NCI-H1048 (cell line): Measurements from ENCODE around the gene MINK1.
"Not testable (repeated sequence)": the region's sequence is repeated elsewhere in the genome, so short reads cannot be mapped to it uniquely, and the experiment has no call there.

Experiments
- DNase-seq: peaks from one replicate; lab custom pipeline; 2025; lab: John Stamatoyannopoulos, UW

The MINK1 gene

DNA sequence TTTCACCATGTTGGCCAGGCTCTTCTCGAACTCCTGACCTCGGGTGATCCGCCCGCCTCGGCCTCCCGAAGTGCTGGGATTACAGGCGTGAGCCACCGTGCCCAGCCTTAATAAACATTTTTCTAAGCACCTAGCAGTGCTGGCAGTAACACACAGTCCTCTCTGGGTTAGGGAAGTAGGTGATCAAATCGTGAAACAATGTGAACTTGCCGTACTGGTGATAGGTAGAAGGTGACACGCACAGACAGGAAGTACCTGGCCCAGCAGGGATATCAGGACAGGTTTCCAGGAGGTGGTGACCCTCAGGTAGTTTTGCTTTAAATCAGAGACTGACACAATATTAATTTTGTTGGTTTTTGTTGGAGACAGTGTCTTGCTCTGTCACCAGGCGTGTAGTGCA, 21.7 kb upstream of the MINK1 start:
- DNase-seq = no peak

DNA sequence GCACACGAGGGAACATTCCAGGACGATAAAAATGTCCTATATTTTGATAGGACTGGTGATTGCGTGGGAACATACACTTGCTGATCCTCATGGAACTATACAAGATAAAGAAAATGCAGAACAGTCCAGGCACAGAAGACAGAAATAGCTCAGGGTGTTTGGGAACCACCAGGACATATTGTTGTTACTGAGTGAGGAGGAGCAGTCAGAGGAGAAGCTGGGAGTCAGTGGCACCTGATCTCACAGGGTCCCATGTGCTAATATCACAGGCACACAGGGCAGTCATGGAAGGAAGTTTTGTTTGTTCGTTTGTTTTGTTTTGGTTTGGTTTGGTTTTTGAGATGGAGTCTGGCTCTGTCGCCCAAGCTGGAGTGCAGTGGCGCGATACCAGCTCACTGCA, 20.4 kb upstream of the MINK1 start:
- DNase-seq = no peak

DNA sequence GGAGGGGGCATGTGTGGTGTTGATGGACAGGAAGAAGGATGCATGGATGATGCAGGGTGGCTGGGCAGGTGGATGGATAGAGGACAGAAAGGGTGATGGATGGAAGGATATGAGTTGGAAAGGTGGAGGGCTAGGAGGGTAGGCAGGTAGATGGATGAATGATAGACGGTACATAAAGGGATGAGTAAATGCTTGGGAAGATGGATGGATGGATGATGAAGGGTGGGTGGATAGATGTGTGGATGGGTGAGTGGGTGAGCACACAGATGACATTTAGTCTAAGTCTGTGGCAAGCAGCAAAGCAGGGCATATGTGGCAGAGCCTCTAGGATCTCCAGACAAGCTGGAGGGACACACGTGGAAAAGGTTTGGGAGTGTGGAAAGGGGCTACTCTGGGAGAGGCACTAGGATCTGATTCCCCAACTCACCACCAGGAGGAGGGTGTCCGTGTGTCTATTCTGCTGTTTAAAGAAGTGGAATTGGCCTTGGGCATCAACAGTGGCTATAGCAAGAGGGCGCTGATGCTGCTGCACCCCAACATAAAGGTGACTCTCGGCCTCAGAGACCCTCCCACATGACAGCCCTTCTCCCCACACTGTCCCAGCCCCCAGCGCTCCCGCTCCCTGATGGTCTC, 18.0 kb upstream of the MINK1 start:
- DNase-seq = no peak

GRCh38 chr17:4816826-4817225, 16.3 kb upstream of the MINK1 start:
- no peak for DNase-seq

- no peak for DNase-seq
These were observed 14.9 kb upstream of the MINK1 start for GRCh38 chr17:4818276-4818675.

GRCh38 chr17:4822835-4823234, 10.3 kb upstream of the MINK1 start:
- DNase-seq = no peak

GRCh38 chr17:4823373-4824089, 9.6 kb upstream of the MINK1 start:
- DNase-seq = no peak

GRCh38 chr17:4827399-4827798, 5.7 kb upstream of the MINK1 start:
- no peak for DNase-seq

GRCh38 chr17:4832829-4833177, 337 bp upstream of the MINK1 start:
- DNase-seq = not testable (repeated sequence)

GRCh38 chr17:4833941-4834680, 971 bp downstream of the MINK1 start:
- DNase-seq = no peak

DNA sequence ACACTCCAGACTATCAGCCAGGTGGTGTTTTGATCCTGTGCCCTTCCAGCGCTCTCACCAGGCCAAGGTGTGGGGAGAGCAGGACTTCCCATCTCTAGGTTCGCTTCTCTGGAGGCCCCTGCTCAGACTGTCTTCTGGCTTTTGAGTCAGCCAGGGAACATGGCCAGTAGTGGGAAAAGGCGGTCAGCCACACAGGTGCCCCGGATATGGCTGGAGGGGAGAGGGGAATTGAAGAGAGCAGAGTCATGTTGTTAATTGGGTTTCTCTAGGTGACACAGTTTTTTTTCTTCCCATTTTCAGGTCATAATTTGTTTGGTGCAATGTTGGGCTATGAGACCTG, 1.5 kb downstream of the MINK1 start:
- no peak for DNase-seq

GRCh38 chr17:4836221-4836620, 3.1 kb downstream of the MINK1 start:
- DNase-seq = no peak

DNA sequence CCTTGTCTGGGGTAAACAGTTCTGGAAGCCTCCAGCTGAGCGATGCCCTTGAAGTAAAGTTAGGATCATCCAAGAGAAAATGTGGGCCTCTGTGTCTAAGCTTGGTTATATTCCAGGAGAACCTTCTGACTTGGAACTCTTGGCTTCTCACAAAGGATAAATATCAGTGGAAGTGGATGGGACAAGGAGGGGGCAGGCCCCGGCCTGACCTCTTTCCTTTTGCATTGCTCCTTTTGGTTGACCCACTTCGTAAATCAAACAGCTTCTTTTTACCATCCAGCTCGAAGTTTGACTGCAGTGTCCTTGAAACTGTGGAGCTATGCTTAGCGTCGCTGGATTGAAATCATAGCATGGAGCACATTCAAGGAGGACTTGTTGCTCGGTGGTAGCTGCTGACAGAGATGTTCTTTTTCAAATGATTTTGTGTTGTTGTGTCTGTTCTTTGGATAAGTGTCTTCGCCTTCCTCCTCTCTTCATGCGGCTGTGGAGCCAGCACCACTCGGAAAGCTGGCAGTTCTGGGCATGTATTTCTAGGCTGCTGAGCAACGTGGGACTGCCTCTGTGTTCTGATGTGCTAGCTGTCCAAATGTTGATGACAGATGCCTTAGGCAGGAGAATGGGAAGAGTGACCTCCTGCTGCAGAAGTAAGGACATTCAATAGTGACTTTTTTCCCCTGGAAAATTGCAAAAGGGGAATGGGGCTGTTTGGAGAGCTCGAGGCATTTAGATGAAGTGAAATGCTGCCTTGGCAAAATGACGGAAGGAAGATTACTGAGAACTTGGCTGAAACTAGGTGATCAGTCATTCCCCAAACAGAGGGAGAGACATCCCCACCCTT, 4.5 kb downstream of the MINK1 start:
- no peak for DNase-seq

GRCh38 chr17:4838309-4838785, 5.2 kb downstream of the MINK1 start:
- DNase-seq = no peak

- DNase-seq = no peak
These were observed 6.1 kb downstream of the MINK1 start for GRCh38 chr17:4839221-4839620.

DNA sequence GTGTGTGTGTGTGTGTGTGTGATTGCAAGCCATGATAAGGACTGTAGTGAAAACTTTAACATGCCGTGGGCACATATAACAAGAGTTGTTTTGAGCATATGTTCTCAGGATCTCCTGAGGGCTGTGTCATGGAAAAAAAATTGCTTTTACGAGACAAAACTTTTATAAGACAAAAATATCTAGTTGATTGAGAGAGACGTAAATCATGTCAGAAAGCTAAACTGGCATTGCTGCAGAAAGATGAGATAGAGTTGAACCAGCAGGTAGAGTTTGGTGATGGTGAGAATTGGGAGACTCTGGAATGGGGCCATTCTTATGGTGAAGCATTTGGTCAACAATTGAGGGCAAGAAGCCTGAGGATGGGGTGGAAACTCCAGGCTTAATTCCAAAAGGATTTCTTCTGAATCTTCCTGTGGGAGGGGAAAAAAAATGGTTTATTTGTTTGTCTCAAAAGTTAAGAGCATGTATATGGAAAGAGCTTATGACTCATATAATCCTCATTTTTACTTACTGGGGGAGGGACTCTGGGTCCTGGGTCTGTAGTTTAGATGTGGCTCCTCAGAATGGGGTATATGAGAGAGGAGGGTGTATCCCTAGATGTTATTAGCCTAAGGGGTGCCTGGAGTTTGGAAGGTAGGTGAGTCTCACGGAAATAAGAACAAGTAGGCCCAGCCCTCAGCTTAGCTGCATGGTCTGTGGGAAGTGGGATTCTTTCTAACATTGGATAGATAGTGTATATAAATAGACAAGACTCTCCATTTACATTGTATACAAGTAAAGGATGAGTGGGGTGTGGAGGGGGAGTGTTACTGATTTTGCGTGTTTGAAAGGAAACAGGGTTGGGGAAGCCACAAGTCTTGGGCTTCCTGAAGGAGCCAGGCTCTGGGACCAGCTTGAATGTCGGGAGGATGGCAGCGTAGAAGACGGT, 7.1 kb downstream of the MINK1 start:
- no peak for DNase-seq

GRCh38 chr17:4840893-4841242, 7.7 kb downstream of the MINK1 start:
- DNase-seq = no peak

DNA sequence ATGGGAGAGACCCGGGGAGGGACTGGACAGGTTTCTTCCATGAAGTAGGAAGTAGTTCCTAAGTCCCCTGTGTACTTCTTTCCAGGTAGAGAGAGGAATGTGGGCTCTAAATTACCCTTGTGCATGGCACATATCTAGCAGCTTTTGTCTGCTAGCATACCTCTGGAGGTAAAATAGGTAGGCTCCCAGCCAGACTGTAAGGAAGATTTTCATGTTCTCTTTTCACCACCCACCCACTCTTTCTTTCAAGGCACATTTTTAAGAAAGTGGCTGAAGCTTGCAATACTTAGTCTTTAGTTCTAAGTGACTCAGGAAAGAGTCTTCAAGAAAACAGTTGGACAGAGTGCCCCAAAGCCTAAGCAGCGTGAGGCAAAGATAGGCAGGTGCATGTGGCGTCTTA, 9.2 kb downstream of the MINK1 start:
- no peak for DNase-seq

DNA sequence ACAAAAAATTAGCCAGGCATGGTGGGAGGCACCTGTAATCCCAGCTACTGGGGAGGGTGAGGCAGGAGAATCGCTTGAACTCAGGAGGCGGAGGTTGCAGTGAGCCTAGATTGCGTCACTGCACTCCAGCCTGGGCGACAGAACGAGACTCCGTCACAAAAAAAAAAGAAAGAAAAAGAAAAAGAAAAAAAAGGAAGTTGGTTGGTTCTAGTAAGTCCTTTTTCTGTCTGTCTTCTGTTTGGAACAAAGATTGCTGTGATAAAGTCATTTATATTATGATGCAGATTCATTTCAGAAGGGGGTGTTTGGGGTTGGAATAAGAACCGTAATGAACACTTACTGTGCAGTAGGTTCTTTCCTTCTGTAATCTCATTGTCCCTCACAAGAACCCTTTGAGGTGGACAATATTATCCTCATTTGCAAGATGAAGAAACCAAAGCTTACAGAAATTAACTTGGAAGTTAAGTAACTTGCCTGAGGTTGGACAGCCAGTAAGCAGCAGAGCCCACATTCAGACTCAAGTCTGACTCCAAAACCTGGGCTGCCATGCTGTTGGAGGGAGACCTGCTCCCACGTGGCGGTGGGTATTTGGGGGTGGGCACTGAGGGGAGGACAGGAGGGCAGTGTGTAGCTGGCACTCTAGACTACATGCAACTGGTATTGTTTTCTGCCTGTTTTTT, 10.3 kb downstream of the MINK1 start:
- no peak for DNase-seq

GRCh38 chr17:4845118-4845517, 12.0 kb downstream of the MINK1 start:
- DNase-seq = no peak
